ENCODE measurements around the gene MTX2.
"Not testable (repeated sequence)": the region's sequence is repeated elsewhere in the genome, so short reads cannot be mapped to it uniquely, and the experiment has no call there.

The MTX2 gene

DNA sequence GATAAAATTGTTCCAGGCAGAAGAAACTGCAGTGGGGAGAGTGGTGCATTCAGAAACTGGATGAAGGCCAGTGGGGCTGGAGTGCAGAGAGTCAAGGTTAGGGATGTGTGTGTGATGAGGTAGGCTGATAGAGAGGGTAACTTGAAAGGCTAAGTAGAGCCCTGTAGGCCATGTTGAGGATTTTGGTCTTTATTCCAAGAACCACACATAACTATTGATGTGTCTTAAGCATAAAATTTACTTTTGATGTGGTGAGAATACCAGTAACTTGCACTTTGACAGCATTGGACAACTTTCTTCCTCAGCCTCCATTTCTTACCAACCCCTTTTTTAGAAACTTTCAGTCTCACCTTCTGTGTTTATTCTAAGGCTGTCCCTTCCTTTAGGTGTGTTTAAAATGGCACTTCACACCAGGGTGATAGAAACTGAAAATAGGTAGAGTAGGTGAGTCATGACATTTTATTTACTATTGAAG is 22.6 kb downstream of the MTX2 start:
- DNase-seq = no peak

DNA sequence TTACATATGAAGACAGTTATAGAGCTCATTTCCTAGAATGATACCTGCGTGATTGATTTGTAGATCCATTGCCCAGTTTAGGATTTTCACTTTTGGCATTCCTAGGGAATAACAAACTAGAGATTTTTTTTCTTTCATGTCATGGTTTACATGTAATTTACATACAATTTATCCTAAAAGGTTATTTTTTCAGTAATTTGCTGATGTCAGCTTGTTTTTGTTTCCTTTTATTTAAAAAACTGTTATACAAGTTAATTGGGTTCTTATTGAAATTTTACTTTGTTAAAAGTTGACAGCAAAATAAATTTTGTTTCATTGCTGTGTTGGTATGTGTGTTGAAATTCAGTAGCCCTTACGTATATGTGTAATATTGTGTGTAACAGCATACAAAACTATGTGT is 23.4 kb downstream of the MTX2 start:
- no peak for DNase-seq

DNA sequence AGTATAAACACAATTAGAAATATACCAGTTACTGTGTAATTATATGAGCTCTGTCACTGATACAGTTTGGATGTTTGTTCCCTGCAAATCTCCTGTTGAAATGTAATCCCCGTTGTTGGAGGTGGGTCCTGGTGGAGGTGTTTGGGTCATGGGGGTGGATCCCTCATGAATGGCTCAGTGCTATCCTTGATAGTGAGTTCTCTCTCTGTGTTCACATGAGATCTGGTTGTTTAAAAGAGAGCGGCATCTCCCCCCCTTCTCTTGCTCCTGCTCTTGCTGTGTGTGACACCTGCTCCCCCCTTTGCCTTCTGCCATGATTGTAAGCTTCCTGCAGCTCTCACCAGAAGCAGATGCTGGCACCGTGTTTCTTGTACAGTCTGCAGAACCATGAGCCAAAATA is 24.1 kb downstream of the MTX2 start:
- DNase-seq = no peak

DNA sequence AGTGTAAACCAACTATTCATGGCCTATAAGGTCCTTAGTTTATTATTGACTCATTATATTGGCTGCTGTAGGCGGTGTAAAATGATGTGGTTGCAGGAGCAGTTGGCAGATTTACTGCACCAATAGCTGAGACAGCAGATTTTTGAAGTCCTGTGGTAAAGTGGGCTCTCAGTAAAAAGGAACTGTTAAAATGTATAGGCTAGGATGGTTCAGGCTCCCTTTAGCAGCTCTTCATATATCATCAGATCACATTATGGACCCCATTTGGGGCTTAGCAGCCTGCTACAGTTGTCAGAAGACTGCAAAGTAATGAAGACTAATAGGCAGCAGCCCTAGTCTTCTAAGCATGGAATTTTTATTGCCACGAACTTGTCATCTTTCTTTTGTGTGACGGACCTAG is 27.8 kb downstream of the MTX2 start:
- no peak for DNase-seq

DNA sequence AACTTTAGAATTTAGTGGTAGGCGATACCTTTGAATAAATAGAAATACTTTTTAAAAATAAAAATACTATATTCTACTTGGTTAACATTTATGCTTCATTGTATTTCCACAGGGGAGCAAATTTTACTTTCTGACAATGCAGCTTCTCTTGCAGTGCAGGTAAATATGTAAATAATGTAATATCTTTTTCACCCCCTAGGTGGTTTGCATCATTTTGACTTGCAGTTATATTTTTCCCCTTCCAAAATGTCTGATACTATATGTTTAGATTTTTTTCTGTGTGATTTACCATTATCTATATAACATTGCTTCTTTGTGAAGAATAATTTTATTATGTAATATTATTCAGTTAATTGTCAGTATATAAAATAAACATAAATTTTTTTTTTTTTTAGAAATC is 28.5 kb downstream of the MTX2 start:
- DNase-seq = no peak

DNA sequence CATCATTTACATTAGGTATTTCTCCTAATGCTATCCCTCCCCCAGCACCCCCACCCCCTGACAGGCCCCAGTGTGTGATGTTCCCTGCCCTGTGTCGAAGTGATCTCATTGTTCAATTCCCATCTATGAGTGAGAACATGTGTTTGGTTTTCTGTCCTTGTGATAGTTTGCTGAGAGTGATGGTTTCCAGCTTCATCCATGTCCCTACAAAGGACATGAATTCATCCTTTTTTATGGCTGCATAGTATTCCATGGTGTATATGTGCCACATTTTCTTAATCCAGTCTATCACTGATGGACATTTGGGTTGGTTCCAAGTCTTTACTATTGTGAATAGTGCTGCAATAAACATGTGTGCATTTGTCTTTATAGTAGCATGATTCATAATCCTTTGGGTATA is 36.8 kb downstream of the MTX2 start:
- not testable (repeated sequence) for DNase-seq

DNA sequence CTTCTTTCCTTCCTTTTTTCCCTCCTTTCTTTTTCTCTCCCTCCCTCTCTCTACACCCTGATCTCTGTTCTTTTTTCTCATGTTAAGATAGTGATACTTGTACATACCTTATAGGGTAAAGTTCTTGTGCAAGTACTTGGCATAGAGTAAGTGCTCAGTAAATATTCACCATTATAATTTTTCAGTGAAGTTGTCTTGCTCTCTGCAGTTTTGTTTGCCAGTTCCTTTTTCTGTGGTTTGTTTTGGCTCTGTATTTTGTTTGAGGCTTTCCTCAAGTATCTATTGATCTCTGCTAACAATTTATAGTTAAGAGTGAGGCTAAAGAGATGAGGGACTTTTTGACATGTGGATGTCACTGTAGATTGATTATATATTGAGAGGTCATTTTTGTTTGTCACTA is 48.0 kb downstream of the MTX2 start:
- no peak for DNase-seq

DNA sequence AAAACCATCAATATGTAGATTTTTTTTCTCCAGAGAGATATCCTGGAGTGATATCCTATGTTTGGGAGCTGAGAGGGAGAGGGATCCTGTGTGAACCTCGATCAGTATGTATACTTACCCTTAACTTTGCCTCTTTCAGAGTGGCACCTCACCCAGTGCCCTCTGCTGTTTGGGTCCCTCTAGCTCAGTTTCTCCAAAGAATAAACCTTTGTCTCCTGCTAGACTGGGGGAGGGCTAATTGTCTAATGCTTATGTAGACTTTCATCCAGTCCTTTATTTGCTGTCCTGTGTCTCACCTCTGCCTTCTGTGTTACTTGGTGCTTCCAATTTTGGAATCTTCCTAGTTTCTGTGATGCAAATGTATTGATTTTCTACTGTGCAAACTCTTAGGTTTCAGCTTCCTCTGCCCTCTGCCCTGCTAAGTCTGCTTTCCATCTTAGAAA is 48.4 kb downstream of the MTX2 start:
- no peak for DNase-seq

DNA sequence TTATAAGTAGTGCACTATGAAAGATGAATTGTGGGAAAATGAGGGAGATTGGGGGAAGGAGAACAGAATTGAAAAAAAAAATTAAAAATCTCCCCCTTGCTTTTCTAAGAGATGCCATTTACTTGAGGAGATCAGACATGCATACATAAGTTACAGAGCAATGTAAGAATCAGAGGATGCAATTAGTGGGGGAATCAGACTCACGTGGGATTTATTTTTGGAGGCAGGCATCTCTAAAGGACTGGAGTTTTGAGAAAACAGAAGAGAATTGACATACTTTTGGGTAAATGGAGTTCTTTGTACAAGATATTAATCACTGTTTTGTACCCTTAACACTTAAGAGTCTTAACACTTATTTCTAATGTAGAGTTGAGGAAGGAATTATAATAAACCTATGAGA is 52.7 kb downstream of the MTX2 start:
- no peak for DNase-seq

DNA sequence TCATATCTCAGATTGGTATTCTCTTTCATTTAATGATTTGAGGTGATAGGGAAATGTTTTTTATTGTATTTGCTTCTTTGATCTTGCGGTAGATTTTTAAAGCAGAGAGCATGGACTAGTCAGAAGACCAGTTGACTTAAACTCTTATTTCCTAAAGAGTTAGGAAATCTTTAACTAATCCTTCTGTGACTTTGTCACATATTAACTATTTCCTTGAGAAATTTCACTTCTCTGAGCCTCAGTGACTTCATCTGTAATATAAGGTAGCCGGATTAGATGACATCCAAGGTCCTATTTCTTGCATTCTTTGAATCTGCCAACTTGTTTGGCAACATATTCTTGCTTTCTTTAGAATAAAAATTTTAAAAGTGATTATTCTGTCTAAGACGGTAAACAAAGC is 55.6 kb downstream of the MTX2 start:
- DNase-seq = no peak

DNA sequence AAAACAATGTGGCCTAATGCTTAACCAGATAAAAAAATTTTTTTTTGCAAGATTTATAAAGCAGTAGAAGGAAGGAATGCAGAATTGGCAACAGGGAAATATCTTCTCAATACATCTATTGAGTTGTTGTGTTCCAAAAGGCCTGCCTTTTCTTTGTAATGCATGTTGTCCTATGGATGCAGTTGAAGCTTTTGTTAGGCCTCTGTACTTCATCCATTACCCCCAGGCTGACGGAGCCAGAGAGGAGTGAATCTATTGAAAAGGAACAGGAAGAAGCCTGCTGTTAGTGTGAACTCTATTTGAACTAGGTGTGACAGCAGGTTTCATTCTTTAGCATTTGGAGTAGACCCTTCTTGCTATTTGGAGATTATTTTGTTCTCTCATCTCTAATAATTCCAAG is 56.5 kb downstream of the MTX2 start:
- no peak for DNase-seq

DNA sequence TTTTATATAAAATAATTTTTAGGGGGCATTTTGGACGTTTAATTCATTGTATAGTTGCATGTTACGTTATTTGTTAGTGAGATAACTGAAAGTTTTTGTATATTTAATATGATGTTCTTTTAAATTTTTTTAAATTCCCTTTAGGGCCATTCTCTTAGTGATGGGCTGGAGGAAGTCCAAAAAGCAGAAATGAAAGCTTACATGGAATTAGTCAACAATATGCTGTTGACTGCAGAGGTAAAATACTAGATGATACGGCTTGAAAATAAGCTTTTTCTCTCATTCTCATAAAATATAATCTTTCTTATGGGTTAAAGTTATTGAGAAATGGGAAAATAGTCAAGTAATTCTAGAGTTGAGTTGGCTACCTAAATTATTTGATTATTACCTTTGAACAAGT is 58.9 kb downstream of the MTX2 start:
- DNase-seq = no peak

DNA sequence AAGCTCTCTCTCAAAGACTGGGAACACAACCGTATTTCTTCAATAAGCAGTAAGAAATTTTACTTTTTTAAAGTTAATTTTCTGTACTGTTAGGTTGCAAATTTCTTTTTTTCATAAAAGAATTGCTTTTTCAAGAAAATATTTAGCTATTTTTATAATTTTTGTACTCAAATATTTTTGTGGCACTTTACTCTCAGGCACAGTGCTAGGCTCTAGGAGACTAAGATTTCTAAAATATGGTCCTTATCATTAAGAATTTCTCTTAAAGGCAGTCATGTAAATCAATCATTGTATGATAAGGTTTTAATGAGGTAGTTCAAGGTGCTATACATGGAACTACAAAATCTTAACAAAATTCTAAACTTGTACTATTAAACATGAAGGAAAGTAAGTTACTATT is 61.4 kb downstream of the MTX2 start:
- no peak for DNase-seq

DNA sequence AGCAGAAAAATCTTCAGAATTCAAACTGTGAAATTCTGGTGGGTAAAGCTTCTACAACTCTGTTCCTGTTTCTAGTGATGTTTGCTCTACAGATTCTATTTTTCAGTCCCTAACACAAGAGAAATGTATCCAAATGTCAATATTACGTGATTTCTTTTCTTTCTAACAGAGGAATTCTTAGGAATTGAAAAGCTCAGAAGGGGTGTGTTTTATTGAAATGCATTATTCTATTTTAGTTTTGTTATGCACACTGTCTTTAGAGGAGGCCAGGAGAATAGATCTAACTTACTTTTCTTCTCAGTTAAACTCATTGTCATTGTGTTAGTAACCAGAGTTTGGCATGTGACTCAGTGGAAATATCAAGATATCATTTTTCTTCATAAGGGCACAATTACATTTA is 62.4 kb downstream of the MTX2 start:
- DNase-seq = no peak

DNA sequence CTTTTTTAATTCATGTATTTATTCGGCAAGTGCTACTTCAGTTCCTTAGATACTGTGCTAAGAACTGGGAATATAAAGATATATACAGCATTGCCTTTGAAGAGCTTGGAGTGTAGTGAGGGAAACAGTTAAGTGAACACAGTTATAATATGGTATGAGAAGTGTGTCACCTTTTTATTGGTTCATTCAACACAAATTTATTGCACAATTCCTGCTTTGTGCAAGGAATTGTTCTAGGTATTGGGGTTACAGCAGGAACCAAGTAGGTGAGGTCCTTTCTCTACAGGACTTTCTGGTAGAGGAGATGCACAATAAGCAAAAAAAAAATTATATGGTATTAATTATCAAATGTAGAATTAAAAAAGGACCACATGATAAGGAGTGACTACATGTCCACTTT is 65.5 kb downstream of the MTX2 start:
- DNase-seq = no peak

DNA sequence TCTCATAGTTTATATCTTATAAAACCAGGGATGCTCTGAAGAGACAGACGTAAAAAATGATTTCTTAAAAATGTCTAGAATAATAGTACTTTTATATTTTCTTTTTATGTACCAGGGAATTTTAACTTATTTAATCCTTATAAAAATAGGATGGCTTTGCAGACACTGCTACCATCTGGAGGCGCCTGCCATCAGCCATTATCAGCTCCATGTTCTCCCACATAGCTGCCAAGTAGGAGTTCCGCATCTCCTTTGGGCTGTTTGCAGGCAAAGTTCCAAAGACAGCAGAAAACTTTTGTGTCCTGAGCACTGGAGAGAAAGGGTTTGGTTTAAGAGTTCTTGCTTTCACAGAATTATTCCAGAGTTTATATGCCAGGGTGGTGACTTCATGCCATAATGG is 69.2 kb downstream of the MTX2 start:
- no peak for DNase-seq

DNA sequence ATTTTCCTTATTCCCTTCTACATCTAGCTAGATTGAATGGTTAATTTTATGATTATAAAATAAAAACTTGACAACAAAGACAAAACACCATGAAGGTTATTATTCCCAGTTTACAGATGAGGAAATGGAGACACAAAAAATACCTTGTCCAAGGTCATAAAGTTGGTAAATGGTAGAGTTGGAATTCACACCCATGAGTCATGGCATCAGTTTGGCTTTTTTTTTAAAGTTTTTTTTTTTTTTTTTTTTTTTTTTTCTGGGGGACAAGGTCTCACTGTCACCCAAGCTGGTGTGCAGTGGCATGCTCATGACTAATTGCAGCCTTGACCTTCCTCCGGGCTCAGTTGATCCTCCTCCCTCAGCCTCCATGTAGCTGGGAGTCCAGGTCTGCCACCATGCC is 70.0 kb downstream of the MTX2 start:
- DNase-seq = no peak

DNA sequence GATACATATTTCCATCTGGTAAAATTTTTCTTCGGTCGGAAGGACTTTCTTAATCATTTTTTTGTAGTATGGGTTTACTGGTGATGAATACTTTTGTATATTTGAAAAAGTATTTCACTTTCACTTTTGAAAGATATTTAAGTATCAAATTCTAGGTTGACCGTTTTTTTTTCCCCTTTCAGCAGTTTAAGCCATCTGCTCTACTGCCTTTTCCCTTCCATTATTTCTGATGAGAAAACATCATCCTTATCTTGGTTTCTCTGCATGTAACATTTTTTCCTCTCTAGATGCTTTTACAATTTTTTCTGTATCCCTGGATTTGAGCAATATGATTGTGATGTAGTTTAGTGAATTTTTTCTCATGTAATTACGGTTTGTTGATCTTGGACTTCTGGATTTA is 87.0 kb downstream of the MTX2 start:
- no peak for DNase-seq

DNA sequence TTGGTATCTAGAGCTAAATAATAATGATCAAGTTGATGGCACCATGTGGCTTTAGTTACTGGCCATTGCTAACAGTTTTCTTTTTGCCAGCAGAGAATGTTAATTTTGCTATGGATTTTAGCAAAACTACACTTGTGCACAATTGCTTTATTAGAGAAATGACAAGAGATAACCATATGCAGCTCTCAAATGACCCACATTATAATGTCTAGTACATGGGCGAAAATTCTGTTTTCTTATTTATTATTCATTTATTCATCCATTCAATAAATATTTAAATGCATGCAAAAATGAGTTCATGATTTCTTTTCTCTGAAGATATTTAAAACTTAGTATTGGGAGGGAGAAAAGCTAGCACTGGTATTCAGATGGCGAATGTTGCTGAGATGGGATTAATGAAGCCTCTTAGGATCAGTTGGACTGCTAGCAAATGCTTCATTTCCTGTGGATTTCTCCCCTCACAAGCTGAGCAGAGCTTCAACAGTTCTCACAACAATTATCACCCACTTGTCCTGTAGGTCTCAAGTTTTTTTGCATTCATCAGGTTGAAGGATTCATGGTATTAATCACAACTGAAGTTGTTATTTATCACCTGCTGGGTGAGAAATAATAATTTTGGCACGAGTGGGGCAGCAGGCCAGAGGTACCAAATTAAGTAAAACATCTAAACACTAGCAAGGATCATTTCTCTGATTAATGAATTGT is 95.2 kb downstream of the MTX2 start:
- DNase-seq = no peak

DNA sequence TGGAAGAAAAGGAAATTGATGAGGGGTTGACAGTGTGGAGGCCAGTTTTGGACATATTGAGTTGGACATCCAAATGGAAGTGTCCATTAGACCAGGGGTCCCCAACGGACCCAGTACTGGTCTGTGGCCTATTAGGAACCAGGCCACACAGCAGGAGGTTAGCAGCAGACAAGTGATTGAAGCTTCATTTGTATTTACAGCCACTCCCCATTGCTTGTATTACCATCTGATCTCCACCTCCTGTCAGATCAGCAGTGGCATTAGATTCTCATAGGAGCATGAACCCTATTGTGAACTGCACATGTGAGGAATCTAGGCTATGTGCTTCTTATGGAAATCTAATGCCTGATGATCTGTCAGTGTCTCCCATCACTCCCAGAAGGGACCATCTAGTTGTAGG is 99.1 kb downstream of the MTX2 start:
- no peak for DNase-seq

DNA sequence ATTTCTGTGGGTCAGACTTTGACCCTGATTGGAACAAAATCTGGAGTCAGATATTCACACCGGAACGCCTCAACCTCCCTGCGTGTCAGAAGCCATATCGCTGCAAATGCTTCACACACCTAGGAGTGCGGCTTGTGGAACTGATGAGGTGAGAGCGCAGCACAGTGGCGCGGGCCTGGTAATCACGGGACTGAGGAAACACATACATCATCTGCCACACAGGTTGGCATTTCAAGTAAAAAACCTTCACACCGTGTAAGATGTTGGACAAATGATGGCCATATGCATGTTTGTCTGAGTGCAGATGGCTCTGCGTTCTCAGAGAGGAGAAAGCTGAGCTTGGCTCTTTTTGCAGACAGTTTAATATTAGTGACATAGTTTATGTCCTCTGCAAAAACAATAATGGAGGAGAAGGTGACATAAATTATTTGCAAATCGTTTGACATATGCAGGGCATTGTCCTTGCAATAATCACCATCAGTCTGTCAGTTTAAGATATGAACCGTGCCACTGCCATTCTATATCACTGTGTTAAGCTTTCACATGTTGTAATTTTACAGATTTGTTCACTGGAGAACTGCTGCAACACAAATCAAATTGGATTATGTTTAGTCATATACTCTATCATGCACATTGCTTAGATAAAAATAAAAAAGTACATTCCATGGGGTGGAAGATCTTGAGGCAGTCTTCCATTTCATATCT is 101.4 kb downstream of the MTX2 start:
- DNase-seq = no peak

DNA sequence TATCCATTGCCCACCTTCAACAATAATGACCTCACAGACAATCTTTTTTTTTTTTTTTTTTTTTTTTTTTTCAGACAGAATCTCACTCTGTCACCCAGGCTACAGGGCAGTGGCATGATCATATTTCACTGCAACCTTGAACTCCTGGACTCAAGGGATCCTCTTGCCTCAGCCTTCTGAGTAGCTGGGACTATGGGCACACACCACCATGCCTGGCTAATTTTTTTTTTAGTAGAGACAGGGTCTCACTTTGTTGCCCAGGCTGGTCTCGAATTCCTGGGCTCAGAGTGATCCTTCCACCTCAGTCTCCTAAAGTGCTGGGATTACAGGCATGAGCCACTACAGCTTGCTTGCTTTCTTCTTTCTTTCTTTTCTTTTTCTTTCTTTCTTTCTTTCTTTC is 103.9 kb downstream of the MTX2 start:
- DNase-seq = not testable (repeated sequence)

DNA sequence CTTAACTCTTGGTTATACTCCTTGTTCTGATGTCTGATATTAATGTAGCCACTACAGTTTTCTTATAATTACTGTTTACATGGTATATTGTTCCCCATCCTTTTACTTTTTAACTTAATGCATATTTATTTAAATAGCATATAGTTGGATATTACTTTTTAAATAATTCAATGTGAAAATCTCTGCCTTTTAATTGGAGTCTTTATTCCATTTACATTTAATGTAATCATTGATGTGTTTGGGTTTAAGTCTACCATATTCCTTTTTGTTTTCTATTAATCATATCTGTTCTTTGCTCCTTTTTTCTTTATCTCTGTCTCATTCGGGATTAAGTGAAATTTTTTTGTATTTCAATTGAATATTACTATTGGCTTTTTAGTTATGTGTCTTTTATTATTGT is 109.1 kb downstream of the MTX2 start:
- DNase-seq = no peak

DNA sequence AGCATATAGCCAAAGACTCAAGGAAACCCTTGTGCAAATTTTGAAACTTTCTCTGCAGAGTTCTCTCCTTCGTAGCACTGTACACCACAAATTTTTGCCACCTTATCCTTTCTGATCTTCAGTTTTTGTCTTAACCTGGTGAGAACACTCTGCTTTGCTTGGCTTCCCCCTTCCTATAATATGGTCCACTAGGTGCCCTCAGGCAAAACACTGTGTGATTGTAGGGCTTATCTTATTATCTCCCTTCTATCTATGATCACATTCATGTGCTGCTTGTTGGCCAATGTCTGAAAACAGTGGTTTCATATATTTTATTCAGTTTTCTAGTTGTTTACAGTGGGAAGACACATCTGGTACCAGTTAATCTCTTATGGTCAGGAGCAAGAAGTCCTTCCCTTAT is 111.1 kb downstream of the MTX2 start:
- DNase-seq = no peak

DNA sequence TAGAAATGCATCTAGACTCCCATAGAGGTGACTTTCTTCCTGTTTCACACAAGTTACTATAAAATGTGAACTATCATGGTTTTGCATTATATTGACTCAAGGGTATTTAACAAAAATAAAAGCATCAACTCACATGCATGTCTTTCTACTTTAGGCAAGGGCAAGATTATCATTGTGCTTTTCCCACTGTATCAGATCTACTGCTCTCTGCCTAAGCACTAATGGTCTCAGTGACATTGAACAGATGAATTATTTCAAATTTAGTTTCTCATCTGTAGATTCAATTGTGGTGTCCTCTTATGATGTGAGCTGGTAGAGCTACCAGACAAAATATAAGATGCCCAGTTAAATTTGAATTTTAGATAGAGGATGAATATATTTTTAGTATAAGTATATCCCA is 113.9 kb downstream of the MTX2 start:
- DNase-seq = no peak

Data from stimulated activated CD4-positive, alpha-beta T cell treated with anti-CD3 and anti-CD28 coated beads, Interleukin-15, amount 100 ng/mL, for 24 hours (primary cell).